NCI-H526 treated with DMSO at 0.1 percent for 48 hours (cell line): Measurements from ENCODE around the gene MUC22.
A peak's percentile ranks its signal among the peaks of the same experiment; 100 is the strongest.
"Not testable (repeated sequence)": the region's sequence is repeated elsewhere in the genome, so short reads cannot be mapped to it uniquely, and the experiment has no call there.

Experiments
- DNase-seq: peaks from one replicate; lab custom pipeline; 2025; lab: John Stamatoyannopoulos, UW

MUC22 gene

GRCh38 chr6:31038559-31038958, 28.3 kb downstream of the MUC22 start:
- DNase-seq: no peak

DNA sequence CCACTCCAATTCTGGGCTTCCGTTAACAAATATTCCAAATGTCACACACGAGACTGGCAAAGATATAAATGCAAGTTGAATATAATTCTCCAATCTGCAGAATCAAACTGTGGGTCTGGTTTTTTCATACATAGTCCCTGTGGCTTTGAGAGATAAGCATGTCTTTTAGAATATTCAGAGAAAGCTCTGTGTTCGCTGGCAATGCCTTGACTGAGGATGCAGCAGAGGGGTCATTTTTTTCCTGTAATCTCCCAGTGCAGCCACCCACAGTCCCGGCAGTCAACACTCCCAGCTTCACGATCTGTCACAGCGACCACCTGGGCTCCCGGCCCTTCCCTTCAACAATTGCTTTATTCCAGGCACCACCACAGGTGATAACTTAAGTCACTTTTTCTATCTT, 30.5 kb downstream of the MUC22 start:
- no peak for DNase-seq

- DNase-seq: no peak
Measured at GRCh38 chr6:31041372-31041974, 31.2 kb downstream of the MUC22 start.

GRCh38 chr6:31042806-31043205, 32.5 kb downstream of the MUC22 start:
- DNase-seq: peak; percentile 21

DNA sequence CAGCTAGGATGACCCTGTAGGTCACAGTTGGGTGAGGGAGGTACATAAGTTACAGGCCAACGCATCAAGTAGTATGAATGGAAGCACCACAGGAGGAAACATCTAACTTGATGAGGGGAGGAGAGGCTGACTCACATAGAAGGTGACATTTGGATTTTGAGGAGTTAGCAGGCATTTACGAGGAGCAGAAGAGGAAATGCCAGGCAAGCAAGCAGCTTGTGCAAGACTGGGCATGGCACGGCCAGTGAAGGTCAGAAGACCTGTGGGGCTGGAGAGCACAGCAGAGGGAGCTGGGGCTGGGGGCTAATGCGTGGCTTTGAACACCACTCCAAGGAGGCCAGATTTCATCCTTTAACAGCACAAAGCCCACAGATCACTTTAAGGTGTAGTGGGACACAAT, 37.8 kb downstream of the MUC22 start:
- DNase-seq: no peak

DNA sequence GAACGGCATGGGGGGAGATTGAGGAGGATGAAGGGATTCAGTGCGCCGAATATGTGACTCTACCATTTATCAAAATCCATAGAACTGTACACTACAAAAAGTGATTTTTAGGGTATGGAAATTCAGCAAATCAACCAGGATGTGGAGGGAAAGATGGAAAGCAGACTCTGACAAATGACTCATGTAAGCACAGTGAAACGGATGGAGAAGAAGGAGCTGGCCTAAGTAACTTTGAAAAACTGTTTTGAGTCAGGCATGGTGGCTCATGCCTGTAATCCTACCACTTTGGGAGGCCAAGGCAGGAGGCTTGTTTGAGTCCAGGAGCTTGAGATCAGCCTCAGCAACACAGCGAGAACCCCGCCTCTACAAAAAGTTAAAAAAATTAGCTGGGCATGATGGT, 39.2 kb downstream of the MUC22 start:
- no peak for DNase-seq

- not testable (repeated sequence) for DNase-seq
Measured at GRCh38 chr6:31053187-31053586, 42.9 kb downstream of the MUC22 start.

DNA sequence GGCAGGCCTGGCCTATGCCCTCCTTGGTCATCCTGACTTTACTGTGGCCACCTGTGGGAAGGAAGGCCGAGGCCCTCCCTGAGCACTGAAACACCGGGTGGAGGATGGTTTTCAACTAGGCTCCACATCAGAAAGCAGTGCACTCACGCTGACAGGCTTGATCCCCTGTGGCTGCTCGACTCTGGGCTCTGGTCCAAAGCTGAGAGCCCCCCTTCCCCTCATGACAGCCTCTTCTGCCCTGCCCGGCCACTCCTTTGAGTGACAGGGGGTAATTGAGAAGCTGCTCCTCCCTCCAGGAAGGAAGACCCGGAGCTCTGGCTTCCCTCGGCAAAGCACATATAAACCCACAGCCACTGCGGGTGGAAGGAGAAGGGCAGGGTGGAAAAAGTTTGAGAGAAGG, 43.6 kb downstream of the MUC22 start:
- DNase-seq: no peak

GRCh38 chr6:31055441-31055840, 45.2 kb downstream of the MUC22 start:
- DNase-seq: no peak

DNA sequence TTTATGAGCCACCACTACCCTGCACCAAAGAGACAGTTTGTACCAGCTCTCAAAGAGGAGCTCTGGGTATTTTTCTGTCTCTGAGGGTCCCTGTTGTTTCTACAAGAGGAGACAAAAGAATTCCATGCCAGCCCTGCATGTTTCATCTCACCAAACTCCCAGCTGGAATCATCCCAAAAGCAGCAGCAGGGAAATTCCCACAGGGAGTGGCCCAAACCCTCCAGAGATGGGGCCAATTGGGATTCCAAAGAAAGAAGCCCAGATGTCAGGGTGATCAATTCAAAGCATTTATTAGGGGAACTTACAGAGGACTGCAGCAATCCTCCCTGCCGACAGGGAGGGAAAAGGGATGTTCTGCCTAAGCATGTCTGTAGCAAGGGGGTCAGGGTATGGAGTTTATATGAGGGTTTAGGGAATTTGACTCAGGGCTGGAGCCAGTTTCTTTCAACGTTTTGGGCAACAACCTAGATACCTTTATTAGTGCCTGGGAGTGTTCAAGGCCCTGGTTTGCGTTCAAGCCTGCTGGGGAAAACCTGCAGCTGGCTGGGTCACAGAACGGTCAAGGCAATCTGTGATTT, 47.2 kb downstream of the MUC22 start:
- no peak for DNase-seq

DNA sequence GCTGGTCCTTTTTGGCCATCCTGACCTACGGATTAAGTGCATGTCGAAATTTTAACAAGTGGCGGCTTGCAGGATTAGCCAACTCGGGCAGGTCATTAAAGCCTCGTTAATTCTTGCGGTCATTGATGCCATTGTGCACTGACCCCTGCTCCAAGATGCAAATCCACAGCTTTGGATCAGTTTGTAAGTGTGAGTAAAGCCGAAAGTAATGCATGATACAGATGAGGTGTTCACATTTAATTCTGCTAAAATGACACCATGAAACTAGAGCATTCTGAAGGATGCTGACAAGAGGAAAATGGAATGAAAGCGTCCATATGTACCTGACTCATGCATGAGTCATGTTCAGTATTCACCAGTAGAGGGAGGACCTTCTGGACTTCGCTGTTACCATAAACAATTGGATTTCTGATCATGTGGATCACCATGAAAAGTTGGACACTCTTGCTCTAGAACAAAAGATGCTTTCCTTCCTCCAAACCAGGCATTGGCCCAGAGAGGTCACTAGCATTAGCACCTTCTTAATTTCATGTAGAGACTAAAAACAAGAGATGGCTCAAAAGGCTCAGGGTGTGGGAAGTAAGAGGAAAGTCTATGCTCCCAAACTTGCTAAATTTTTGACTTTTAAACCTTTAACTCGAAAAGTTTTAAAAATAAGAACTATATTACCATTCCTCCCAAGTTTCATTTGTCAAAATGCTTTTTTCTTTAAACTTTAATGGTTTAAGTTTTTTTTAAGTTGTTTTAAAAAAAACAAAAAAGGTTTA, 48.0 kb downstream of the MUC22 start:
- peak; percentile 4 for DNase-seq

DNA sequence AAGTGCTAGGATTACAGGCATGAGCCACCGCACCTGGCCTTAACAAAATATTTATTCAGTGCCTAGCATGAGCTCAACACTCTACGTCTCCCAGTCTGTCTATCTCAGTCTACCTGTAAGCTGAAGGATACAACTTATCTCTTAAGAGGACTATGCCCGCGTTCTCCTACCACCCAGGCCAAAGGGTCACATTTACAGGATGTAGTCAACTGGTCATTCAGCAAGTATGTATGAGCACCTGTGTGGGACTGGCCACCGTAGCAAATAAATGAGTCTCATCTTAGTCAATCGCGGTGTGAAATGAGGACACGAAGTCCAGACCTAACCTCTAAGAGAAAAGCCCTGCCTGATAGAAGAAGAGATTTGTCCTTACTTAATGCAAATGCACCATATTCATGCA, 49.9 kb downstream of the MUC22 start:
- no peak for DNase-seq

DNA sequence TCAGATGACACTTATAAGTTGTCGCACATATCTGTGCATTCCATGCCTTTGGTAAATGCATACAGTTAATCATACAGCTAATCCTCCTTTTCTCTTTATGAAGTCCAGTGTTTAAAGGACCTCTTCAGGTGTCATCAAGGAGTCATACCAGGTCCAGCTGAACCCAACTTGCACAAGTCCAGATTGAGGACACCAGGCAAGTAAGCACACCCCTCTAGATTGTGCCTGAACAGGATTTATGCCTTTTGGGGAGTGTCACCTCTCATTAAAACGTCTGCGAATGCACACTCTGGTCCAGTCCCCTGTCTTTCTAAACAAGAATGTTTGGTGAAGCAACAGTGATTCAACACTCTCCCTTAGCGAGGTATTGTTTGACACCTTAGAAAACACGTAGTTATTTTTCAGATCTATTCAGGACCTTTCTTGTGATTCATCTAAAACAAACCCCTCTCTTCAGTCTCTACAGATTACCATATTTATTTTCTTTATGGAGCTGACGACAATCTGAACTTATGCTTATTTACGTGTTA, 53.7 kb downstream of the MUC22 start:
- DNase-seq: no peak

DNA sequence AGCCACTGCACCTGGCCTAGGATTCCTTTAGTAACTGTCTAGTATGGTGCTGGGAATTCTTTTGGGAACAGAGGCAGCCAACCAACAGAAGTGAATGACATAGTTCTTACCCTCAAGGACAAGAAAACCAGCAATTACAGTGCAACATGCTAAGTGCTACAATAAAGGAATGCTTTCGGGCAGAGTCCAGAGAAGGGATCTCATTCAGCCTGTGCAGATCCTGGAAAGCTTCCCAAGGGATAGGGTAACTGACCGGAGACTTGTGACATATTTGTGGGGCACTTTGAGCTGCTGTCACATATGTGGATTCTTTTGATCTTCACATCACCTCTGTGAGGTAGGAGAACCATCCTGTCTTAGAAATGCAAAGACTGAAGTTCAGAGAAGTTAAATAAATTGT, 55.3 kb downstream of the MUC22 start:
- no peak for DNase-seq

GRCh38 chr6:31067028-31067427, 56.8 kb downstream of the MUC22 start:
- DNase-seq: not testable (repeated sequence)

DNA sequence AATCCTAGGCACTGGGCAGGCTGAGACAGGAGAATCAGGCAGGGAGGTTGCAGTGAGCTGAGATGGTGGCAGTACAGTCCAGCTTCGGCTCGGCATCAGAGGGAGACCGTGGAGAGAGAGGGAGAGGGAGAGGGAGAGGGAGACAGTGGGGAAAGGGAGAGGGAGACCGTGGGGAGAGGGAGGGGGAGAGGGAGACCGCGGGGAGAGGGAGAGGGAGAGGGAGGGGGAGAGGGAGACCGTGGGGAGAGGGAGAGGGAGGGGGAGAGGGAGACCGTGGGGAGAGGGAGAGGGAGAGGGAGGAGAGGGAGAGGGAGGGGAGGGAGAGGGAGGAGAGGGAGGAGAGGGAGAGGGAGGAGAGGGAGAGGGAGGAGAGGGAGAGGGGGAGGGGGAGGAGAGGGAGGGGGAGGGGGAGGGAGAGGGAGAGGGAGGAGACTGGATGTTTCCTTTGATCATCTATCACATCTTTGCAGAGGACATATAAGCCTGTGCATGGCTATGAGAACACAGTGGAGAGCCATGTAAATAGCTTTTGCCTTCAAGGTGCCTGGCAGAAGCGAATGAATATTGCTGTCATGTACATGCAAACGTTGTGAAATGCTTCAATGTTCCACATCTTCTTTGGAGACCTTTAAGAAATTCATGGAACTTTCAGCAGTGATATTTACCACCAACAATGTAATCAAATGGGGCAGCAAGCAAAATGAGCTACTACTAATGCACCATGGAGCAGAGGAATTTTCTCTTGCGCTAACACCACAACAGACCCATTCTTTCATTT, 57.8 kb downstream of the MUC22 start:
- DNase-seq: not testable (repeated sequence)

GRCh38 chr6:31068669-31069340, 58.5 kb downstream of the MUC22 start:
- DNase-seq: peak; percentile 76

GRCh38 chr6:31070711-31071197, 60.5 kb downstream of the MUC22 start:
- DNase-seq: peak; percentile 38

DNA sequence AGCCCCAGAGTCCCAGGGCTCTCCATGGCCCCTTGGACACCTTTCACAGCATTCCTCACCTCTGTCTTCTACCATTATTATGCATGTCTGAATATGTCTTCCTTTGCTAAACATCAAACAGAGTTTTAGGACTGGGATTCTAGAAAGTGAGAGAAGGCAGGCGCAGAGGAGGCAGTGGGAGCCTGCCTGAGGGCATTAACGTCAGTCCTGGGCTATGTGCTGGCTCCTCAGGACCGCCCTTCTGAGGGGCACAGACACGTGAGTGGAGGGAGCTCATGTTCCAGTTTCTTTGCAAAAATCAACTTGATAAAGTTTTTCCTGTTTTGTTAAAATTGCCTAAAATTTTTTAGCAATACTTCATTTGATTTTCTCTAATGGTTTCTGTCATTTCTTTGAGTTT, 64.1 kb downstream of the MUC22 start:
- no peak for DNase-seq

- DNase-seq: no peak
Measured at GRCh38 chr6:31075528-31075927, 65.3 kb downstream of the MUC22 start.

GRCh38 chr6:31076611-31077010, 66.3 kb downstream of the MUC22 start:
- no peak for DNase-seq
